Renal pelvis (tissue), 4 donors: ENCODE measurements around the gene TMEM134. TPM values are rescaled to one million over a fixed set of nuclear protein-coding genes. Genes with fewer than 3 reads are reported as not detected.
"Not testable (repeated sequence)": the region's sequence is repeated elsewhere in the genome, so short reads cannot be mapped to it uniquely, and the experiment has no call there.

Experiments
- DNase-seq: peaks from one replicate; pipeline ENCODE4 v3.0.0-alpha.2; 2013
- polyA plus RNA-seq, 3 donors: library from polyadenylated mRNA; unstranded; fragments of 120-200 nt; gene quantifications; one replicate each; pipeline ENCODE4 v1.2.1, GENCODE V29; 2013; ENCODE audit not compliant: insufficient read length in 3 of 3

The TMEM134 gene
- polyA plus RNA-seq, 3 donors = 66.5 to 80.1 (median 72.8) TPM

DNA sequence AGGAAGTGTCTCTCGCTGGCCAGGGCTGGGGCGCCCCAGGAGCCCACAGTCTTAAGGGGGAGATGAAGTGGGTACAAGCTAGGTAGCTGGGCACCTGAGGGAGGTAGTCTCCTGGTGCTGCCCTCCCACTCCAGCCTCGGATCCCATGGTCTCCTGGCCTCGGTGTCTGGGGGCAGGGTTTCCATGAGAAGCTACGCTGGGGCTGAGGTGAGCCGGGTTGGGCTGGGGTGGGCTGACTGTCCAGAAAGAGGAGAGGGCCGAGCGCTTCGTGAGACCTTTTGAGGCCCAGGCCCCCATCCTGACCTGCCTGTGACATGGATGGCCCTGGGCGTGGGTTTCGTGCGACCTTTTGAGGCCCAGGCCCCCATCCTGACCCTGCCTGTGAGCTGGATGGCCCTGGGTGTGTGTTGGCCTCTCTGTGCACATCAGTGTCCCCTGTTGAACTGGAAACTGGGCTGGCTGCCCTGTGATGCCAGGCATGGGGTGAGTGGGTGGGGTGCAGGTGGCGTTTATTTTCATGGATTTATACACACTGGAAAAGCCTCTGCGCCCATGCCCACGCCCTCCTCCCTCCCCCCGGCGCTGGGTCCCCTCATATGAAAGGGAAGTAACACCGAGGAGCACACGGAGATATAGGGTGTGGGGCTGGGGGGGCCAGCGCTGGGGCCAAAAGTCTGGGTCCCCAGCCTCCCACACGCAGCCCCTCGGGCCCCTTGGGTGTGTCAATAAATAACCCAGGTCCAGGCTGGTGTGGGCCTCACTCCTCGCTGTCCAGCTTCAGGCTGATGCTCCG lies 22.4 kb upstream of the TMEM134 start:
- DNase-seq = no peak

DNA sequence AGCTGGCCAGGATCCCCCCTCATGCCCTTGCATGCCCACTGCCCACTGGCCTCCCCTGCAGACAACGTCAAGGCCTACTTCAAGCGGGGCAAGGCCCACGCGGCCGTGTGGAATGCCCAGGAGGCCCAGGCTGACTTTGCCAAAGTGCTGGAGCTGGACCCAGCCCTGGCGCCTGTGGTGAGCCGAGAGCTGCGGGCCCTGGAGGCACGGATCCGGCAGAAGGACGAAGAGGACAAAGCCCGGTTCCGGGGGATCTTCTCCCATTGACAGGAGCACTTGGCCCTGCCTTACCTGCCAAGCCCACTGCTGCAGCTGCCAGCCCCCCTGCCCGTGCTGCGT lies 21.6 kb upstream of the TMEM134 start:
- DNase-seq = no peak

DNA sequence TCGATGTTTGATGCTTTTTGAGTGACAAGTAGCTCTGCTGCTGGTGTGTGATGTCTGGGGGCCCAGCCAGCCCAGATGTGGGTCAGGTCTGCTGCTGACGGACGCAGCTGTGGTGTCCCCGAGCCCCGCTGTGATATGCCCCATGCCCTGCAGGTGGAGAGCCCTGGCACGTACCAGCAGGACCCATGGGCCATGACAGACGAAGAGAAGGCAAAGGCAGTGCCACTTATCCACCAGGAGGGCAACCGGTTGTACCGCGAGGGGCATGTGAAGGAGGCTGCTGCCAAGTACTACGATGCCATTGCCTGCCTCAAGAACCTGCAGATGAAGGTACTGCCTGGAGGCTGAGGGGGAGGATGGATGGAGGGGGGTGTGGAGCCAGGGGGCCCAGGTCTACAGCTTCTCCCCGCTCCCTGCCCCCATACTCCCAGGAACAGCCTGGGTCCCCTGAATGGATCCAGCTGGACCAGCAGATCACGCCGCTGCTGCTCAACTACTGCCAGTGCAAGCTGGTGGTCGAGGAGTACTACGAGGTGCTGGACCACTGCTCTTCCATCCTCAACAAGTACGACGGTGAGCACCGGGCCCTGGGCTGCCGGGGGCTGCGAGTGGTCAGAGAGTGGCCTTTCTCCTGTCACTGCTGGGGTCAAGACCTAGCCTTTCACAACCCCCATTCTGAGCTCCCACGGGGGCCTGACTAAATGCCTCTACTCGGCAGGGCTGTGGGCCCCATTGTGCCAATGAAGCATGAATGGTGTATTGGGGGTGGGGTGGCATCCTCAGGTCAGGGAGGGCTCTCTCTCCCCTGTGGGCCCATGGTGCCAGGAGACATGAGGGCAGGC lies 21.1 kb upstream of the TMEM134 start:
- DNase-seq = no peak

DNA sequence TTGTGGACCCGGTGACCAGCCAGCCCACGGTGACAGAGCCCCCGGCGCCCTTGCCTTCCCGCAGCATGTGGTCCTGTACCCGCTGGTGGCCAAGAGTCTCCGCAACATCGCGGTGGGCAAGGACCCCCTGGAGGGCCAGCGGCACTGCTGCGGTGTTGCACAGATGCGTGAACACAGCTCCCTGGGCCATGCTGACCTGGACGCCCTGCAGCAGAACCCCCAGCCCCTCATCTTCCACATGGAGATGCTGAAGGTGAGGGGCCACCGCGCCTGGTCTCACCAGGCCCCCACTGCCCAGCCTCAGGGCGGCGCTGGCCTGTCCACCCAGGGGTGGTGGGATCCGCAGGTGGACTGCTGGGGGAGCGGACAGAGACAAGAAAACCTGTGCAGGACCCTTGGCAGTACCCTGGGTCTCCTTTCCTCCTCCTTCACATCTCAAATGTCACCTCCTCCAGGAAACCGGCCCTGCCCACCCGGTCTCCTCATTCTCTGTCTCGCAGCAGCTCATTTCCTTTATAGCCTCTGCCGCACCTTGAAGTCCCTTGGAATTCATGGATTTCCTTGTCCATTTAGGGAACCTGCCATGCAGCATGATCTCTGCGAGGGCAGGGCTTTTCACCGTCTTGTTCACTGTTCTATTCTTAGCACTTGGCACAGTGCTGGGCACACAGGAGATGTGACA lies 20.3 kb upstream of the TMEM134 start:
- no peak for DNase-seq

DNA sequence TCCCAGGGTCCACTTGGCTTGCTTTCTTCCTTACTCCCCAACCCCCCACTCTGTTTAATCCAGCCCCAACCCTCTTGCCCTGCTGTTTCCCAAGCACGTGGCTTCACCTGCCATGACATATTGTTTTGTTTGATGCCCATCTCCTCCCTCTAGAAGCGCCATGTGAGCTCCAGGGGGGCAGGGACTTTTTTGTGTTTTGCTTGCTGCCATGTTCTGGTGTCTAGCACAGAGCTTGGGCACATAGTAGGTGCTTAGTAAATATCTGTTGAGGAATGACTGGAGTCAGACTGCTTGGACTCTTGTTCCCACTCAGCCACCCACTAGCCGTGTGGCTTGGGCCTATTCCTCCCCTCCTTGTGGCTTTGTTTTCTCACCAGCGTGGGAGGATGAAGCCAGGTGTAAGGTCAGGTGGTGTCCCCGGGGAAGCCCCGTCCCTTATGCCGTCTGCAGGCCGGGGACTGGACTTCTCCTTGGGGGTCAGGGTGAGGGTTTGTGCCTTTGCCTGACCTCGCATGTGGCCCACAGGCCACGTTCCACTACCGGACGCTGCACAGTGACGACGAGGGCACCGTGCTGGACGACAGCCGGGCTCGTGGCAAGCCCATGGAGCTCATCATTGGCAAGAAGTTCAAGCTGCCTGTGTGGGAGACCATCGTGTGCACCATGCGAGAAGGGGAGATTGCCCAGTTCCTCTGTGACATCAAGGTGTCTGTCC lies 17.6 kb upstream of the TMEM134 start:
- DNase-seq = no peak

DNA sequence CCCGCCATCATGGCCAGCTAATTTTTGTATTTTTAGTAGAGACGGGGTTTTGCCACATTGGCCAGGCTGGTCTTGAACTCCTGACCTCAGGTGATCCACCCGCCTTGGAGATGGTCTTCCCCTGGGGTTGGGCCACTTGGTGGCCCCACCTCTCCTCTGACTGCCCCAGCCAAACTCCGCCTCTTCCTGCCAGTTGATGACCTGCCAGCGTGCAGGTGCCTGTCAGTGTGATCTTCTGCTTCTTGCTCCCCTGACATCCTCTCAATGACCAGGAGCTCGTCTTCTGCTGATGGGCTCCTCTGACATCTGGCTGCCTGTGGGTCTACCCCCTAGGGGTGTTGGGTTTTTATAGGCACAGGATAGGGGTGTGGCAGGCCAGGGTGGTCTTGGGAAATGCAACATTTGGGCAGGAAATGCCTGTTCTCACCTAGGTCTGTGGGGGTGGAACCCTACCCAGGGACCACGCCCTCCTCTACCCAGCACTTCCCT lies 16.9 kb upstream of the TMEM134 start:
- not testable (repeated sequence) for DNase-seq

DNA sequence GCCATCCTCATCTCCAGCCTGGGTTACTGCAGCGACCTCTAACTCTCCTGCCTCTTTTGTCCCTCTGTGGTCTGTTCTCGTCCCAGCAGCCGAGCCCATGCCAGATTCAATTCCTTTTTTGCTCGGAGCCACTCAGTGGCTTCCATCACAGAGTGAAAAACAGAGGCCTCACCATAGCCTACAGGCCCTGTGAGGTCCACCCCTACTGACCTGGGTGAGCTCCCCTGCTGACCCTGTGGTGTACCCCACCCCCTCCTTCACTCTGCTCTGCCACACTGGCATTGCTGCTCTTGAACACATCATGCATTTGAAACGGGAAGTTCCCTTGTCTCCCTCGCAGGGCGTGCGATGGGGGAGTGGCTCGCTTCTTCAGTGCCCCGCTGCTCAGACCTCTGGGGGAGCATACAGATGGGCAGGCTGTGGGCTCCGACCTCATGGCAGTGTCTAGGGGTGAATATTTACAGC lies 15.8 kb upstream of the TMEM134 start:
- no peak for DNase-seq

DNA sequence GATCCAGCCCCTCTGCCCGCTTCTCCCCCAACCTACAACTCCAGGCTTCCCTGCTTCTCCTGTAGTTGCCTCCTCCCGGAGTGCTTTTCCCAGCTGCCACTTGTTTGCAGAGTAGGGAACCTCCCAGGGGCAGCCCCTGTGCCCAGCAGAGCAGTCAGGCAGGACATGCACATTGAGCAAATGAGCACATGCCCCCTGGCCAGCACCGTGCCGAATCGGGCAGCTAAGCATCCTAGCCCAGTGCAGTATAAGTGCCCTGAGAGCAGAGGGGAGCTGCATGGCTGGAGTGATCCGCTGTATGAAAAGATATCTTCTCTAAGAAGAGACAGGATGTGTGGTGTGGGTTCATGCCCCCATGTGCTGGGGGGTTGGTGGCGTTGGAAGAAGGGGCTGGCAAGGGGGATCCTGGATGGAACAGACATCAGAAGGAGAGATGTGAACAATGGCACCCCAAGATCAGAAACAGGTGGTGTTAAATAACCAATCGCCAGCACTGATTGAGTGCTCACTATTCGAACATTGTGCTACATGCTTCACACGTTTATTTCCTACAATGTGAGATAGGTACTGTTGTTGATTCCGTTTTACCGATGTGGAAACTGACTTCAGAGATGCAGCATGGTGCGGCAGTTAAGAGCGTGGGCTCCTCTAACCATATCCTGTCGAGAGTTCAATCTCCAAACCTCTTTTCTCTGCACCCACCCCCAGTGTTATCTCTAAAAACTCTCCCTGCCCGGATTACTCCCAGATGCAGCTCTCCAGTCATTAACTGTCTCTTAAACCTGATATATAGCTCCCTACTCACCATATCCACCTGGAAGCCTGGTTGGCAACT lies 15.0 kb upstream of the TMEM134 start:
- DNase-seq = peak; percentile 28

DNA sequence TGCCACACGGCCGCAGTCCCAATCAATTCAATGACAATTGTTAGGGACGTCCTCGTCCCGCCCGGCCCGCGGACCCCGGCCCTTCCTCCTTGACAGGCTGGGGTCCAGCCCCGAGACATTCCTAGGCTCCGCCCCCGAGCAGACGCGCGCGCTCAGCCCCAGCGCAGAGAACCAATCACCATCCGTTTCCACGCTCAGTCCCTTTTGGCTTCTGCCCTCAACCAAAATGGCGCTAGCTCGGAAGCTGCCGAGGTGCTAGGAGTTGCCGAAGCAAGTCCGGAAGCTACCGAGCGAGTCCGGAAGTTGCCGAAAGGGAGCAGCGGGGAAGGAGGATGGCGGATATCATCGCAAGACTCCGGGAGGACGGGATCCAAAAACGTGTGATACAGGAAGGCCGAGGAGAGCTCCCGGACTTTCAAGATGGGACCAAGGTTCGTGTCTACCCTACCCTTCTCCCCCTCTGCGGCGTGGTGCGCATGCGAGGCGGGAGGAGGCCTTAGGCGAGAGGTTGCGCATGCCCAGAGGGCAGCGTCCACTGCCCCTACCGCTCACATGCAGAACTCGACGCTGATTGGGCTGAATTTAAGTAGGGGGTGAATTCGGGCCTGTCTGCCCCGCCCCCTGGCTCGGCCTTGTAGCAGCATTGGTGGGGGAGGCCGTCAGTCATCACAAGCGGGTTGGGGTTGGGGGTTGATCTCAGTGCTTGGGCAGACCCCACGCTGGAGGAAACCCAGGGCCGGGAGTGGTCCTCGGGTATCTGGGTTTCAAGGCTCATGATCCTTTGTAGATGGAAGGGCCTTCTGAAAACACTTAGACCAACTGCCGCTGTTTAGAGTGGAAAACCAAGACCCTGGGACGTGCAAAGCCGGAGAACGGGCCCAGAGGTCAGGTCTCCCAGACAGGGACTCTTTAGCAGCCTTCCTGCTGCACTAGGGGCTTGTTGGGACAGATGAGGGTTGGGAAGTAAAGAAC lies 14.1 kb upstream of the TMEM134 start, which contains the start of gene AIP:
Gene AIP, plus strand, starts transcription at position 200 of the 972 bp plus-strand sequence. Its CDS starts 133 bp downstream, at position 333.
- peak; percentile 99 for DNase-seq

DNA sequence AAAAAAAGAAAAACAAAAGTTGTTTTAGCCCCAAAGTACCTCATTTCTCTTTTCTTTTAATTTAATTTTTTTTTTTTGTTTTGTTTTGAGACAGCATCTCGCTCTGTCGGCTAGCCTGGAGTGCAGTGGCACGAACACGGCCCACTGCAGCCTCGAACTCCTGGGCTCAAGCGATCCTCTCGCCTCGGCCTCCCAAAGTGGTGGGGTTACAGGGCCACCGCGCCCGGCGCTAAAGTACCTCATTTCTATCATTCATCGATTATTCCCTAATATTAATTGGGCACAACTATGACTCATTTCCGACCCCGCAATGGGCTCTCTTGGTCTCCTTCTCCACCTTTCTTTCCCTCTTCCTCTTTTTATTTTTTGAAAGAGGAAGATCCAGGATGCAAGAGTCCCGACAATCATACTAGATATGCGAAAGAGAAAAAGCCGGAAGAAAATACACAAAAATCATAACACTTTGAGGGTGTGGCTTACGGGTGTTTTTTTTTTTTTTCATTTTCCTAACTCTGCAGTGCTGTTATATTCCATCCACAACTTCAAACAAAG lies 13.3 kb upstream of the TMEM134 start:
- DNase-seq = no peak

DNA sequence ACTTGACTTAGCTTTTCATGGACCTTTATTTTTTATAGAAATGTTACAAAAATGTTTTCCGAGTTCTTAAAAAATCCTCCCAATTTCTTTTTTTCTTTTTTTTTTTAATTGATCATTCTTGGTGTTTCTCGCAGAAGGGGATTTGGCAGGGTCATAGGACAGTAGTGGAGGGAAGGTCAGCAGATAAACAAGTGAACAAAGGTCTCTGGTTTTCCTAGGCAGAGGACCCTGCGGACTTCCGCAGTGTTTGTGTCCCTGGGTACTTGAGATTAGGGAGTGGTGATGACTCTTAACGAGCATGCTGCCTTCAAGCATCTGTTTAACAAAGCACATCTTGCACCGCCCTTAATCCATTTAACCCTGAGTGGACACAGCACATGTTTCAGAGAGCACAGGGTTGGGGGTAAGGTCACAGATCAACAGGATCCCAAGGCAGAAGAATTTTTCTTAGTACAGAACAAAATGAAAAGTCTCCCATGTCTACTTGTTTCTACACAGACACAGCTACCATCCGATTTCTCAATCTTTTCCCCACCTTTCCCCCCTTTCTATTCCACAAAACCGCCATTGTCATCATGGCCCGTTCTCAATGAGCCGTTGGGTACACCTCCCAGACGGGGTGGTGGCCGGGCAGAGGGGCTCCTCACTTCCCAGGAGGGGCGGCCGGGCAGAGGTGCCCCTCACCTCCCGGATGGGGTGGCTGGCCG lies 8.4 kb upstream of the TMEM134 start:
- not testable (repeated sequence) for DNase-seq

DNA sequence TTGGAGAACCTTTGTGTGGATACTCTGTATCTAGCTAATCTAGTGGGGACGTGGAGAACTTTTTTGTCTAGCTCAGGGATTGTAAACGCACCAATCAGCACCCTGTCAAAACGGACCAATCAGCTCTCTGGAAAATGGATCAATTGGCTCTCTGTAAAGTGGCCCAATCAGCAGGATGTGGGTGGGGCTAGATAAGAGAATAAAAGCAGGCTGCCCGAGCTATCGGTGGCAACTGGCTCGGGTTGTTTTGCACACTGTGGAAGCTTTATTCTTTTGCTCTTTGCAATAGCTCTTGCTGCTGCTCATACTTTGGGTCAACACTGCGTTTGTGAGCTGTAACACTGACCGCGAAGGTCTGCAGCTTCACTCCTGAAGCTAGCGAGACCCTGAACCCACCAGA lies 7.6 kb upstream of the TMEM134 start:
- not testable (repeated sequence) for DNase-seq

DNA sequence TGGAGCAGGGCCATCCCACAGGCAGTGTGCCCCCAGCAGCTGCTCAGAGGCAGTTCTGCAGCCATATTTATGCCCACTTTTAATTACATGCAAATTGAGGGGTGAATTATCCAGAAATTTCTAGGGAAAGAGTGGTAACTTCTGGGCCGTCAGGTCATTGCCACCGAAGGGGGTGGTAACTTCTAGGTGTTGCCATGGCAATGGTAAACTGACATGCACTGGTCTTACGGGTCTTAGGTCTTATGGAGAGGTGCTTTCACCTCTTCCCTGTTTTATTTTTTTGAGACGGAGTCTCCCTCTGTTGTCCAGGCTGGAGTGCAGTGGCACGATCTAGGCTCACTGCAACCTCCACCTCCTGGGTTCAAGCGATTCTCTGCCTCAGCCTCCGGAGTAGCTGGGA lies 3.8 kb upstream of the TMEM134 start:
- DNase-seq = no peak

DNA sequence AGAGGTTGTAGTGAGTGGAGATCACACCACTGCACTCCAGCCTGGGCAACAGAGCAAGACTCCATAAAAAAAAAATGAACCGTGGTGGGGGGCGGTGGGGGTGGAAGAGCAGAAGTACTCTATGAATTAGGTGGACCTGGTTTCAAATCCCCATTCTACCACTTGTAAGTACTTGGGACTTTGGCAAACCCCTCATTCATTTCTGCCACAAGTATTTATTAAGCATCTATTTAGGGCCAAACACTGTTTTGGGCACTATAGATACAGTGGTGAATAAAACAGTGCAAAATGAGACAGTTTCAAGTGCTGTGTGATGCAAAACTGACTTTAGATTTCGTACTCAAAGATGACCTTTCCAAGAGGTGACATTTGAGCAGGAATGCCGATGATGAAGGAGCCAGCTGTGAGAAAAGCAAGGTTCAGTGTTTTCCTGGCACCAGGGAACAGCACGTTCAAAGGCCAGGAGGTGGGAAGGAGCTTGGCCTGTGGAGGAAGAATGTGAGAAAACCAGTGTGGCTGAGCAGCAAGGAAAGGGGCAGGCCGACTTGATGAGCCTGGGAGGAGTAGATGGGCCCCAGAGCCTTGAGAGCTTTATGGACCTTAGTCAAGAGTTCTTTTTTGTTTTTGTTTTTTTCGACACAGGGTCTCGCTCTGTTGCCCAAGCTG lies 1.4 kb upstream of the TMEM134 start:
- DNase-seq = no peak

DNA sequence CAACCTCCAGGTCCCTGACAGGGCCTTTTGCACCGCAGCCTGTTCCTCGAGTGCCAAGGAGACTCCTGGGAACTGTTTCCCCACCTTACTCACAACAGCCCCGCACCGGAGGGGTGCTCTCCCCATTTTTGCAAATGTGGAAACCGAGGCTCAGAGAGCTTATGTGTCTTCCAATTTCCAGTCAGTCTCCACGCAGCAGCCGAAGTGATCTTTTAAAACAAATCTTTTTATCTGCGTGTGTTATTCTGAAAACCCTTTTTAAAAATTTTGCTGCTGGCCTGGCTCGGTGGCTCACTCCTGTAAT lies 409 bp upstream of the TMEM134 start:
- DNase-seq = no peak

DNA sequence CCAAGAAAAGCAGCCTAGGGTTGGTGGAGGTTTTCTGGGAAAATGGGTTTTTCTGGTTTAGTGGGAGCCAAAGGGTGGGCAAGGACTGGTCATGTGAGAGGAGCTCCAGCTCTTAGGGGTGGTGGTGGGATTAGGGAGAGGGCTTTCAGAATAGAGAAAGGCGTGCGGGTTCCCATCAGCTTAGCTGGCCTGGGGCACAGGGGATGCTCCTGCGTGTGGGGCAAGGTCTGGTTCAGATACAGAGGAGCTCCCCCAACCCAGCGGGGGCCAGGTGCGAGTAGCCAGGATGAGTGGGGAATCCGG lies 644 bp downstream of the TMEM134 start:
- DNase-seq = no peak

DNA sequence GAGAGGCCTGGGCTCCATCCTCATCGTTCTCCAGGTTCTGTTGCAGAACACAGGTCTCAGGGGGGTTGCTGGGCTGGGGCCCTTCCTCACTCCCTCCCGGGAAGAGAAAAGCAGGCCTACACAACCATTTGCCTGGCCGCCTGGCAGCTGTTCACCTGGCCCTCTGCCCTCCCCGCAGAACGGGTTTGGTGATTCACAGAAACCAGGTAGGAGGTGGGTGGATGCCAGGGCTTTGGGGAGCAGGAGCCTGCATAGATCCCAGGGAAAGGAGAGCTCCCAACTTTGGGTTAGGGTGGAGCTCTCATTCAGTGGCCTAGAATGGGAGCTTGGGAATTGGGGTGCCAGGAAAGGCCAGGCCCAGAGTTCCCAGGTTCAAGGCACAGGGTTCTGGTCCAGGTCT lies 995 bp downstream of the TMEM134 start:
- DNase-seq = no peak
